Right atrium auricular region (tissue), 2 donors: ENCODE results near the gene IWS1. TPM values are rescaled to one million over a fixed set of nuclear protein-coding genes. Genes with fewer than 3 reads are reported as not detected.

Source experiments
- DNase-seq: peaks from one replicate; pipeline ENCODE4 v3.0.0-alpha.2; 2019; ENCODE audit warnings: low spot score
- H3K27ac ChIP-seq, 2 donors: fragments of 200-600 bp; sonication (generic); 1 replicate in 1 of 2; 2 replicates in 1 of 2; pipeline ENCODE4 v1.5.1; 2016 to 2019
- H3K27me3 ChIP-seq, 2 donors: fragments of 200-600 bp; sonication (generic); one replicate each; pipeline versions ENCODE4 v1.5.1 to v1.6.0; 2017 to 2019
- H3K36me3 ChIP-seq: fragments of 200-600 bp; sonication (generic); one replicate; pipeline ENCODE4 v1.5.1; 2016
- H3K4me1 ChIP-seq, 2 donors: fragments of 200-600 bp; sonication (generic); one replicate each; pipeline versions ENCODE4 v1.5.1 to v1.6.0; 2017 to 2019
- H3K4me3 ChIP-seq, 2 donors: fragments of 200-600 bp; sonication (generic); 1 replicate in 1 of 2; 2 replicates in 1 of 2; pipeline ENCODE4 v1.5.1; 2017 to 2019; ENCODE audit warnings: mild to moderate bottlenecking in 1 of 2, moderate library complexity in 1 of 2
- H3K9me3 ChIP-seq, 2 donors: fragments of 200-600 bp; sonication (generic); one replicate each; pipeline ENCODE4 v1.5.1; 2019
- total RNA-seq, 2 donors: library from RNA; depleted of rRNA; stranded (reverse); fragments of >200 nt; gene quantifications; one replicate each; pipeline ENCODE4 v1.1.0, GENCODE V29; 2016
- TF ChIP-seq, protein P1 (sequence below), 2 donors: fragments of 200-600 bp; sonication (generic); IDR thresholded peaks; one replicate each; pipeline ENCODE4 v1.5.1; 2019; ENCODE audit warnings: antibody characterized with exemption in 2 of 2

The IWS1 gene
- total RNA-seq, 2 donors from 2014 or later: 43.3 to 46.4 TPM

DNA sequence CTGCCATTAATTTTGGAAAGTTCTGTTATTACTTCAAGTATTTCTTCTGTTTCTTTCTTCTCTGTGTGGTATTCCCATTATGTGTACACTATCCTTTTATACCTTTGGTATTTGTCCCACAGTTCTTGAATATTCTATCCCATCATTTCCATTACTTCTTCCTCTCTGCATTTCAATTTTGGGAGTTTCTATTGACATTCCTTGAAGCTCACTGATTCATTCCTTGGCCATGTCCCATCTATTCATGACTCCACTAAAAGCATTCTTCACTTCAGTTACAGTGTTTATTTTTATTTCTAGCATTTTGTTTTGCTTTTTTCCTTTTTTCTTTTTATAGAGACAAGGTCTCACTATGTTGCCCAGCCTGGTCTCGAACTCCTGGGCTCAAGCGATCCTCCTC is 77.8 kb downstream of the IWS1 start:
- H3K27ac ChIP-seq: no peak overlapping the region
- H3K36me3 ChIP-seq: peaks cover 5% of the 10 kb centered on the region
- no peaks in the 10 kb centered on the region for H3K9me3 ChIP-seq
- no peaks in the 10 kb centered on the region for H3K27me3 ChIP-seq
- no peak overlapping the region for H3K4me3 ChIP-seq
- DNase-seq: no peak
- no peaks in the 10 kb centered on the region for H3K4me1 ChIP-seq
- TF ChIP-seq, protein P1, sequence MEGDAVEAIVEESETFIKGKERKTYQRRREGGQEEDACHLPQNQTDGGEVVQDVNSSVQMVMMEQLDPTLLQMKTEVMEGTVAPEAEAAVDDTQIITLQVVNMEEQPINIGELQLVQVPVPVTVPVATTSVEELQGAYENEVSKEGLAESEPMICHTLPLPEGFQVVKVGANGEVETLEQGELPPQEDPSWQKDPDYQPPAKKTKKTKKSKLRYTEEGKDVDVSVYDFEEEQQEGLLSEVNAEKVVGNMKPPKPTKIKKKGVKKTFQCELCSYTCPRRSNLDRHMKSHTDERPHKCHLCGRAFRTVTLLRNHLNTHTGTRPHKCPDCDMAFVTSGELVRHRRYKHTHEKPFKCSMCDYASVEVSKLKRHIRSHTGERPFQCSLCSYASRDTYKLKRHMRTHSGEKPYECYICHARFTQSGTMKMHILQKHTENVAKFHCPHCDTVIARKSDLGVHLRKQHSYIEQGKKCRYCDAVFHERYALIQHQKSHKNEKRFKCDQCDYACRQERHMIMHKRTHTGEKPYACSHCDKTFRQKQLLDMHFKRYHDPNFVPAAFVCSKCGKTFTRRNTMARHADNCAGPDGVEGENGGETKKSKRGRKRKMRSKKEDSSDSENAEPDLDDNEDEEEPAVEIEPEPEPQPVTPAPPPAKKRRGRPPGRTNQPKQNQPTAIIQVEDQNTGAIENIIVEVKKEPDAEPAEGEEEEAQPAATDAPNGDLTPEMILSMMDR (IDR thresholded peaks at IDR 0.05): no peak

DNA sequence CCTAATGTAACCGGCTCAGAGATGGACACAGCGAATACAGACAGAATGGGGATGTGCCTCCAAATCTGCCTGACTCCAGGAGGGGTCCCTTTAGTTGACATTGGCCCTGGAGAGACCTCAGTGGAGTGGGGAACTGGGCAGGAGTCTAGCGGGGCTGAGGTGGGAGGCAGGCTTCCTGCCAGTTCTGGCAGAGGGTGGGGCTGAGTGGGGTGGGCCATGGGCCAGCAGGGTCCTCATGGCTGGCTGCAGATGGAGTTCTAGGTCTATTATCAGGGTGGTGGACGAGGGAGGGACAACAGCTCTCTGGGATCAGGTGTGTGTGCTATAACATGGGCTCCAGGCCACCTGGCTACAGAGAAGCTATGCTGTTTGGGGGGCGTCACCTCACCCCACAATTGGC is 86.9 kb downstream of the IWS1 start:
- H3K27me3 ChIP-seq: no peaks in the 10 kb centered on the region
- no peak overlapping the region for H3K4me3 ChIP-seq
- H3K9me3 ChIP-seq: peaks cover 0 to 10% of the 10 kb centered on the region in 2 donors
- no peak overlapping the region for H3K27ac ChIP-seq
- TF ChIP-seq, protein P1 (IDR thresholded peaks at IDR 0.05): no peak
- H3K4me1 ChIP-seq: no peaks in the 10 kb centered on the region
- no peaks in the 10 kb centered on the region for H3K36me3 ChIP-seq
- DNase-seq: no peak

DNA sequence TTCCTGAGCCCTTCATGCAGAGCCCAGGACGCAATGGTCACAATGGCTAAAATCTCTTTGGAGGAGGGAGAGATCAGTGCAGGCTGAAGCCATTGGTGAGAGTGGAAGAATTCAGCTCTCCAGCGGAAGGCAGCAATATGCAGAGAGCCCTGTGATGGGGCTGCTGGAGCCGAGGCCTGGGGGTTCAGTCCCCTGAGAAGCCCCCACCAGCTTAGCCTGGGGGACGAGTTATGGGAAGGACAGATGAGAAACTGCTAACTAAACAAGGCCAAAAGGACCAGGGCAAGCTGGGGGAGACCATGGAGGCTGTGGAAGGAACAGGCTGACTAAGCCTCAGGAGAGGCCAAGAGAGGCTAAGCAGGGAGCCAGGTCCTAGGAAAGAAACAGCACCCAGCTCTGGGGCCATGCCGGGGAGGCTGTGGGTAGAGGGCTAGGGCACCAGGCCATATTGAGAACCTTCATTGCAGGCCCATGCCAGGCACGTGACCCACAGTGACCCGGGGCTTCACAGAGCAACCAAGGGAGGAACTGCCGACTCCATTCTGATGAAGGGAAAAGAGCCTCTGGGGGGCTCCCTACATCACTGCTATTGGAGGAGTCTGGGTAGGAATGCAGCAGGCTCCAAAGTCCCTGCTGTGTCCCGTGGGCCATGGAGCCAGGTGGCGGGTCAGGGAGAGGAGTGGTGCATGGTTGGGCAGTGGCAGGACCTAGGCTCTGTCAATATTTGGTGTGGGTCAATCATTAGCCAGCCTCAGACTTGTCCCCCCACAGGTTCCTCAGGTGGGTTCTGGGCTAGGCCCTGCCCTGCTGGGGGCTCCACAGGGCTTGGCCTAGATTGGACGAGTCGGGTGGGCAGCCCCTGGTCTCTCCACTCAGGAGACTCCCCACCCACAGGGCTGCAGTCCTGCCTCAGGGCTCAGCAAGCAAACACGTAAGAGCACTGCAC is 88.2 kb downstream of the IWS1 start:
- no peaks in the 10 kb centered on the region for H3K4me1 ChIP-seq
- H3K4me3 ChIP-seq: no peak overlapping the region
- no peaks in the 10 kb centered on the region for H3K36me3 ChIP-seq
- DNase-seq: no peak
- H3K9me3 ChIP-seq: peaks cover 0 to 10% of the 10 kb centered on the region in 2 donors
- H3K27ac ChIP-seq: no peak overlapping the region
- TF ChIP-seq, protein P1 (IDR thresholded peaks at IDR 0.05): no peak
- no peaks in the 10 kb centered on the region for H3K27me3 ChIP-seq

DNA sequence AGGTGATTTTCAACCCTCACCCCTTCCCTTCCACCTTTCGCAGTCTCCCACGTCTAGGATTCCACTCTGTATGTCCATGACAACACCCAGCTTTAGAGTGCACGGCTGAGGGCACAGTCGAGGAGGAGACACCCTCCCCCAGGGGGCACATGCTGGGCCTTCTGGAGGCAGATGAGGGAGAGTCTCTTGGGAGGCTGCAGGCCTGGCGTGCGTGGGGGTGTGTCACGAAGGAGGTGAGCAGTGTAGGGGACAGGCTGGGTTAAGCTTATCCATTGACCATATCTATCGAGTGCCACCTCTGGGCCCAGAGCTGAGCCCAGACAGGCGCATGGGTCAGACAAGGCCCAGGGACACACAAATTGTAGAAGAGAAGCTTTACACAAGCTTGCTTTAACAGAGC is 89.2 kb downstream of the IWS1 start:
- H3K4me3 ChIP-seq: no peak overlapping the region
- H3K4me1 ChIP-seq: no peaks in the 10 kb centered on the region
- DNase-seq: no peak
- TF ChIP-seq, protein P1 (IDR thresholded peaks at IDR 0.05): no peak
- H3K9me3 ChIP-seq: peaks cover 0 to 10% of the 10 kb centered on the region in 2 donors
- no peaks in the 10 kb centered on the region for H3K36me3 ChIP-seq
- no peaks in the 10 kb centered on the region for H3K27me3 ChIP-seq
- H3K27ac ChIP-seq: no peak overlapping the region

DNA sequence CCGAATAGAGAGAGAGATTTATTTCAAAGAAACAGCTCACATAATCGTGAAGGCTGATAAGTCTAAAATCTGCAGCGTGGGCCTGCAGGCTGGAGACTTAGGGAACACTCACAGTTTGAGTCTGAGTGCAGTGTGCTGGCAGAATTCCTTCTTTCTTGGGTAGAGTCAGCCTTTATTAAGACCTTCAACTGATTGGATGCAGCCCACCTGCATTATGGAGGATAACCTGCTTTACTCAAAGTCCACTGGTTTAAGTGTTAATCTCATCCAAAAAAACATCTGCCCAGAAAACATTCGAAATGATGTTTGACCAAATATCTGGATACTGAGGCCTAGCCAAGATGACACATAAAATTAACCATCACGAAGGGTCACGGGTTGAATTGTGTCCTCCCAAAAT is 91.8 kb downstream of the IWS1 start:
- Histone ChIP-seq H3K27ac (no peak overlapping the region), H3K27me3 (no peaks in the 10 kb centered on the region), H3K4me1 (no peaks in the 10 kb centered on the region), H3K36me3 (no peaks in the 10 kb centered on the region), H3K4me3 (no peak overlapping the region), H3K9me3 (no peaks in the 10 kb centered on the region)
- DNase-seq: no peak
- TF ChIP-seq, protein P1 (IDR thresholded peaks at IDR 0.05): no peak
